HuH-7 (cell line): ENCODE results near the gene IFT81.
"Not testable (repeated sequence)": the region's sequence is repeated elsewhere in the genome, so short reads cannot be mapped to it uniquely, and the experiment has no call there.

Experiments used
- DNase-seq: peaks from one replicate; pipeline ENCODE4 v3.0.0; 2011; ENCODE audit warnings: low spot score

IFT81 gene

GRCh38 chr12:110124269-110124995, at the start of gene IFT81:
Gene IFT81, plus strand, starts transcription at chr12:110124357. Its CDS starts 3,024 bp downstream, at chr12:110127381.
- DNase-seq = peak; percentile 89

GRCh38 chr12:110075880-110076279, 48.3 kb upstream of the IFT81 start:
- DNase-seq = no peak

DNA sequence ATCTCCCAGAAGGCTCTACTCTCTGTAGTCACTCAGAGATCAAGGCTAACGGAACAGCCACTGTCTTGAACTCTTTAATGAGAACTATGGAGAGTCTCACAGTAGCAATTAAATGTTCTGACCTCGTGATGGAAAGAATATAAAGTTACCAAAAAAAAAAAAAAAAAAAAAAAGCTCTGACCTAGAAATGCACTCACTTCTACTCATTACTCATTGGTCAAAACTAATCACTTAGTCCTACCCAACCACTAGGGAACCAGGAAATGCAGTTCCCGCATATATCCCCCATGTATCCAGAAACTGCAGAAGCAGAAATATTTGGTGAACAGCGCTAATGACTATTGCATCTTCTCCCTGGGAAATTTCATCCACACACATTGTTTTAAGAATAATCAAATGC, 46.4 kb upstream of the IFT81 start:
- DNase-seq = no peak

- DNase-seq = no peak
Measured at GRCh38 chr12:110079477-110080400, 44.4 kb upstream of the IFT81 start.

DNA sequence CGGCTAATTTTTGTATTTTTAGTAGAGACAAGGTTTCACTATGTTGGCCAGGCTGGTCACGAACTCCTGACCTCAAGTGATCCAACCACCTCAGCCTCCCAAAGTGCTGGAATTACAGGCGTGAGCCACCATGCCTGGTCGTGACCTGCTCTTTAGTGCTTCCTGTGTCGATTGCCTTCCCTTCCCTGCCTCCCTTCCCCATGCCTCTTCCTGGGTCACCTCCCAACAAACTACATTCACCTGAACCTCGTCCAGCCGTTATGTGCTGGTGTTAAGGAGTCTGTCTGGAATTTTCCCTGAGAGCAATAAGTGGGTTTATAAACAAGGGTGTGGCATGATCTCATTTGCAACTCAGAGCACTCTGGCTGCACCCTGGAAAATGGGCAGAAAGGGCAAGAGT, 43.7 kb upstream of the IFT81 start:
- no peak for DNase-seq

DNA sequence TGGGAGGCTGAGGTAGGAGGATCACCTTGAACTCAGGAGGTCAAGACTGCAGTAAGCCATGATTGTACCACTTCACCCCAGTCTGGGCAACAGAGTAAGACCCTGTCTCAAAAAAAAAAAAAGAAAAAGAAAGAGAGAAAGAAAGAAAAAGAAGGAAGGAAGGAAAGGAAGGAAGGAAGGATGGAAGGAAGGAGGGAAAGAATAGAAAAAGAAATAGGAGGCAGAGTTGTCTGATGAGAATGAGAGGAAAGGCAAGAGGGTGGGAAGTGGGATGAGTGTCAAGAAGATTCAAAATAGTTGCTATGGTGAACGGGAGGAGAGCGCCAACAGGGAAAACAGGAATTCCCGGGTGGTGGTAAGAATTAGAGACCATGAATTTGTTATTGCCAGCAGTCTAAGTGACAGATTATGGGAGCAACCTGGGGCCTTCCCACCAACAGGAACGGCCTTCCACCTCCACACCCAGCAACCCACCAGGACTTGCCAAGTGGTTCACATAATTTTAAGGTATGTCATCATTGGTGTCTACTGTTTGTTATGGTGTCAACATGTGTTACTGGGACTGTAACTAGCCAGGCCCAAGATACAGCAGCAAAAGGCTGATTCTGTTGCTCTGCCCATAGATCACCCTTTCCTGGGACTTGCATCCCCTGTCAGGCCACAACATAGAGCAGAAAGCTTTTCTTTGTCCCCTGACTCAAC, 39.7 kb upstream of the IFT81 start:
- DNase-seq = no peak

- not testable (repeated sequence) for DNase-seq
Measured at GRCh38 chr12:110088216-110088615, 35.9 kb upstream of the IFT81 start.

DNA sequence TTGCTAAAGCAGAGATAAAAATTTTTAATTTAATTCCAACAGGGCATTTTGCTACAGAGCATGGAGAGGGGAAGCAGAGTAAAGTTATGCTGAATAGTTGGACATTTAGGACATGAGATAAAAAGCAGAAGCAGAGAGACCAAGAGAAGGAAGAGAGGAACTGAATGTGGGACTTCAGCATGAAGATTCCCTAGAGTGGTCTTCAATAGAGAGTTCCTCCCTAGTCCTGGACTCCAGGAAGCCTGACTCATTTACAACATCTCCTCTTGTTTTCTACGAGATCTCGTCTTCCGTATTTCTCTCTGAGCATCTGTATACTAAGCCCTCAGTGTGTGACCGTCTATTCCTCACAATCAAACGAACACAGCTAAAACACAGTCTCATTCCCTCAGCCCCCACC, 35.2 kb upstream of the IFT81 start:
- DNase-seq = no peak

DNA sequence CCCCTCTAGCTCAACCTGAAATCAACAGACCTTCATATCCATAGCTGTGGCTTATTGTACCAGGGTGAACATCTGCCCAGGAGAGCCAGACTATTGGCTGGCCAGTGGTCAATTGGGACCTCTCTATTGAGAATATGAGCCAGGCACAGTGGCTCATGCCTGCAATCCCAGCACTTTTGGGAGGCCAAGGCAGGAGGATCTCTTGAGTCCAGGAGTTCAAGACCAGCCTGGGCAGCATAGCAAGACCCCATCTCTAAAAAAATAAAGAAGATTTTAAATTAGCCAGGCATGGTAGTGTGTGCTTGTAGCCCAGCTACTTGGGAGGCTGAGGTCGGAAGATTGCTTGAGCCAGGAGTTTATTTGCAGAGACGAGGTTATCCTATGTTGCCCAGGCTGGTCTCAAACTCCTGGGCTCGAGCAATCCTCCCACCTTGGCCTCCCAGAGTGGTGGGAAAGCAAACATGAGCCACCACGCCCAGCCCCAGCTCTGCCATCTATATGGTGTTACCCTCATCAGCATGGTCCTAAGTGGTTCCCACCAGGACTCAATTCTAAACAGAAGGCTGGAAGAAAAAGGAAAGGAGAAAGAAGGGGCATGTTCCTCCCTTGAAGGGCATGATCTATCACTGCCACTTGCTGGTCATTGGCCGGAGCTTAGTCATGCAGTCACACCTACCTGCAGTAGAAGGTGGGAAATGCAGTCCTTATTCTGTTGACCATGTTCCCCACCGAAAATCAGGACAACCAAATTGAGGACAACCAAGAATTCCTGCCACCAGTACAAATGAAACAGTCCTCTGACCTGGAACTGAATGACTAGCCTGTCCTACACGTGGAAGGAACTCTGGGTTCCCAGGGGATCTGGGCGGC, 33.7 kb upstream of the IFT81 start:
- DNase-seq = no peak

DNA sequence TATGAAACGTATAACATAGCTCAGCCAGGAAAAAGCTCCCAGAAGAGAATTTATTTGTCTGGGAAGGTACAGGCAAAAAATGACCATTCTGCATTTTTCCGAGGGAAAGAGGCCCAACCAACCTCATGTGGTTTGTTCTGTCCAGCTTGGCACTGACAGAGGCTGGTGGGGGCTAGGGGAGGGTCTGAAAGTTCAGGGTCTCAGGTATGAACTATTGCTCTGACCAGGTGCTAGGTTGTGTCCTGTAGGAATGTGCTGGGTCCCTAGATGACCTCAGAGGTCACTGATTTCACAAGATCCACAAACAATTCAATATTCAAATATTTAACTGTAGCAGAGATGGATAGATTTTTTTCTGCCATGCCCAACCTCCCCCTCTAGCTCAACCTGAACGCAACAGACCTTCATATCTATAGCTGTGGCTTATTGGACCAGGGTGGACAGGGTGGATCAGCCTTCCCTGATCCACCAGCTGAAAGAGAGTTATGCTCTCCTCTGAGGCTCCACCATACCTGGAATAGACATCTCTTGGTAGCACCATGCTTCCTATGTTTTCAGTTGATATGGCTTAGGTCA, 32.9 kb upstream of the IFT81 start:
- peak; percentile 40 for DNase-seq

- DNase-seq = no peak
Measured at GRCh38 chr12:110093631-110094311, 30.4 kb upstream of the IFT81 start.

DNA sequence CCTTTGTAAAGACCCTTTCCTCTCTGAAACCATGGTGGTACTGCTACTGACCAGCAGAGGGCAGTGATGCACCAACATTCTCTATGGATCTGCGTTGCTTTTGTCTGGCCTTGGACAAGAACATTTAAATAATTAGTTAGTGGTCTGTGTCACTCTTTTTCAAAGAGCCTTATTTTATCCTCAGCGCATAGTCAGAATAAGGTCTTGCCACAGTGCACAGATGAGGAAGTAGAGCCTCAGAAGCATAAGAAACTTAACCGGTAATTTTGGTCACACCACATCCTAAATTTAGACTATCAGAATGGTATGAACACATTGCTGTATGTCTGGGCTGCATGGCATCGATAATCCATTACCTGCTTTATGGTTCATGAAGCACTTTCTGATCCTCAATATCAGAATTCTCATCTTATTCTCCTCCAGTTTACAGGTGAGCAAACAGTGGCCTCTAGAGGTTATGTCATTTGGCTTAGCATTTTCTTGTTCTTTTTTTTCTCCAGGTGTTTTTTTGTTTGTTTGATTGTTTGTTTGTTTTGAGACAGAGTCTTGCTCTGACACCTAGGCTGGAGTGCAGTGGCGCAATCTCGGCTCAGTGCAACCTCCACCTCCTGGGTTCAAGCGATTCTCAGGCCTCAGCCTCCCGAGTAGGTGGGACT, 23.7 kb upstream of the IFT81 start:
- DNase-seq = no peak

- DNase-seq = peak; percentile 78
Measured at GRCh38 chr12:110102255-110102654, 21.9 kb upstream of the IFT81 start.

GRCh38 chr12:110104188-110105094, 19.7 kb upstream of the IFT81 start:
- DNase-seq = no peak

DNA sequence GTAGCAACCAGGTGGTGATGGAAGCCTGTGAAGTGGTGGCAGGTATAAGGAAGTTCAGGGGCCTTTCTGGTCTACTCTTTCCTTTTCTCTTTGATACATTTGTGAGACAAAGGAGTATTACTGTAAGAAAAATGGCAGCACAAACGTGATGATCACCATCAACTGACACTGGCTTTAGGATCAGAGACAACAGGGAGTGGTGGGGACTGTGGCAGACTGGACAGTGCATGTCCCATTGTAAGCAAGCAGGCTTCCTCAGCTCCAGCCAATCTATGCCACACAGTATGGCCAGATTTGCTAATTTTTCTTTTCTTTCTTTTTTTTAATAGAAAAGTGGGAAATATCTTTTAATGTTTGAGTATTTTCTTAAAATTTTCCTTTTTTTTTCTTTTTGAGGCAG, 19.0 kb upstream of the IFT81 start:
- DNase-seq = no peak

DNA sequence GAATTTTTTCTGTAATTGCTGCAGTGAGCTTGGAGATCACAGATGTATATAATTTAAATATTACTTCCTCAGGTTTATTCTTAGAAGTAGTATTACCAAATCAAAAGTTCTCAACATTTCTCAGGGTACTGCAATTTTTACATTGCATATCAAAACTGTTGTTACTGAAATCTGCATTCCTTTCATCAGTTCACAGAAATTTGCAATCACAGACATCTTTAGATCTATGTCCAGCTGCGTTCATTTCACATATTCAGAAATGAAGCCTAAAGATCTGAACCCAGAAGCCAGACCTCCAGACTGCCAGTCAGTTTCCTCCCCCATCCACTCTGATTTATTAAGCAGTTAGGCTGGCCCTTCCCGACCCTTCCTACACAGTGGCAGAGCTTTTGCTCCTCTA, 18.2 kb upstream of the IFT81 start:
- no peak for DNase-seq

GRCh38 chr12:110107369-110108281, 16.5 kb upstream of the IFT81 start:
- DNase-seq = no peak
